Measurements from ENCODE around the gene MAD1L1.

DNA sequence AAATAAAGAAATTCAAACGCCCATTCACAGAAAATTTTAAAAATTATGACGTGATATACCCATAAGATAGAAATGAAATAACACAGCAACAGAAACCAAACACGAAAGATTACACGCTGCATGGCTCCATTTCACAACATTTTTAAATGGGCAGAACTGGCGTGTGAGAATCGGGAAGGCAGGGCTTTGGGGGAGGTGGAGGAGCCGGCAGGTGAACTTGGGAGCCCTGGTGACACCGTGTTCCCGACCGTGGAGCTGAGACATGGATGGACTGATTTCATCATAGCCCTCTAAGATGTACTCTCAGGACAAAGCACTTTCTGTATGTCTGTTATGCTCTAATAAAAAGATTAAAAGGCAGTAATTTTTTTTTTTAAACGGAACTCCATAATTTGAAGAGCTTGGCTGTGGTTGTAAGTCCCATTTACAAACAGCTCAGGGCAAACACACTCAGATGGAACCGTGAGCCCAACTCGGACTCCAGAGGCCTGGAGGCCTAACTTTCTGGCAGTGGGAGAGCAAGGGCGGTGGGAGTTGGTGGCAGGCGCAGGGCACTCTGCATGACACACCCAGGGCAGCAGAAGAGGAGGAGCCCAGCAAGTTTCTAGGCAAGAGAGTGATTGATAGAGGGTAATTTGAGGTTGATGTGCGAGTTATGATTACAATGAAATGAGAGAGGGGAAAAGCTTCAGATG is 203.4 kb downstream of the MAD1L1 start:
- no peak for TF ChIP-seq POLR2A (IDR thresholded peaks at IDR 0.05; ENCODE audit: low read depth, low read length)
- TF ChIP-seq, protein P1, sequence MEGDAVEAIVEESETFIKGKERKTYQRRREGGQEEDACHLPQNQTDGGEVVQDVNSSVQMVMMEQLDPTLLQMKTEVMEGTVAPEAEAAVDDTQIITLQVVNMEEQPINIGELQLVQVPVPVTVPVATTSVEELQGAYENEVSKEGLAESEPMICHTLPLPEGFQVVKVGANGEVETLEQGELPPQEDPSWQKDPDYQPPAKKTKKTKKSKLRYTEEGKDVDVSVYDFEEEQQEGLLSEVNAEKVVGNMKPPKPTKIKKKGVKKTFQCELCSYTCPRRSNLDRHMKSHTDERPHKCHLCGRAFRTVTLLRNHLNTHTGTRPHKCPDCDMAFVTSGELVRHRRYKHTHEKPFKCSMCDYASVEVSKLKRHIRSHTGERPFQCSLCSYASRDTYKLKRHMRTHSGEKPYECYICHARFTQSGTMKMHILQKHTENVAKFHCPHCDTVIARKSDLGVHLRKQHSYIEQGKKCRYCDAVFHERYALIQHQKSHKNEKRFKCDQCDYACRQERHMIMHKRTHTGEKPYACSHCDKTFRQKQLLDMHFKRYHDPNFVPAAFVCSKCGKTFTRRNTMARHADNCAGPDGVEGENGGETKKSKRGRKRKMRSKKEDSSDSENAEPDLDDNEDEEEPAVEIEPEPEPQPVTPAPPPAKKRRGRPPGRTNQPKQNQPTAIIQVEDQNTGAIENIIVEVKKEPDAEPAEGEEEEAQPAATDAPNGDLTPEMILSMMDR (IDR thresholded peaks at IDR 0.05; ENCODE audit: extremely low read depth in 1 of 2, insufficient read depth in 1 of 2, low read depth in 1 of 2, low read length in 2 of 2) = no peak
- no peak for TF ChIP-seq MYC (IDR thresholded peaks at IDR 0.05; ENCODE audit: low read depth, low read length)
- no peak for TF ChIP-seq FOS (IDR thresholded peaks at IDR 0.05; ENCODE audit: borderline replicate concordance, insufficient read depth, low read length)
